Stimulated activated CD8-positive, alpha-beta memory T cell treated with anti-CD3 and anti-CD28 coated beads, Interleukin-12 subunit alpha, Interleukin-12 subunit beta, amount 100 ng/mL, for 4 hours (primary cell): ENCODE data around the gene ZNF181.
"Not testable (repeated sequence)": the region's sequence is repeated elsewhere in the genome, so short reads cannot be mapped to it uniquely, and the experiment has no call there.

ENCODE experiments used
- DNase-seq: peaks from one replicate; pipeline ENCODE4 v3.0.0-alpha.2; 2020; ENCODE audit warnings: low read depth

The ZNF181 gene

DNA sequence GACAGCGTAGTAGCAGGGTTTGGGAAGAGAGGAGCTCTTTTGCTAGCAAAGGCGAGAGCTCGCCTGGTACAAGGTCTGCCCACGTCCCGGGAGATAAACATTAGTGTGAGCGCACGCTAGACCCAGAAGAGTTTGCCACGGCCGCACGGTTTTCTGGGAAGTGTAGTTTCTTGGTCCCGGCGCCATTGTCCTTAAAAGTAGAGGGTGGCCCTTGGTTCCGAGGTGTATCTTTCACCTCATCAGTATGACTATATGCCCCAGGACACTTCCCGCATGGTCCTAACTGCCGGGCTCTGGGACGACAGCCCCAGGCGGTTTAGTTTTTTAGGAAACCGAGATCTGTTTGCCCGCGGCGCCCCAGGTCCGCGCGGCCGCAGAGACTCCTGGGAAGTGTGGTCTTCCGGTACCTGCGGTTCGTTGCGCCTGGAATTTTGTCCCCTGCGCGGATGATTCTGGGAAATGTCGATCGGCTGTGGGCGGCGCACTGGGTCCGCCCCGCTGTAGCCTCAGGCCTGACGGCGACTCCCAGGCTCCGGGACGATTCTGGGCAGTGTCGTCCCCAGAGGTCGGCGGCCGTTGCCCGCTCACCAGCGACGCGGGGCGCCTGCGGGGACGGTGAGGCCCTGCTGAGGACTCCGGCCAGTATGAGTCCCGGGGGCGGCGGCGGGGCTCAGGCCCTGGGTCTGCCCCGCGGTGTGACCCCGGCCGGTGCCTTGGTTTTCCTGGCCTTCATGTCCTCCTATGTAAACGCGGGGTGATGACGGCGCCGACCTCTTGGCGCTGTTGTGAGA, at the start of gene ZNF181:
Gene ZNF181 (plus strand): TSS at position 498 of the 791 bp plus-strand sequence. CDS start 795 bp downstream, outside the sequence.
- peak; percentile 71 for DNase-seq

DNA sequence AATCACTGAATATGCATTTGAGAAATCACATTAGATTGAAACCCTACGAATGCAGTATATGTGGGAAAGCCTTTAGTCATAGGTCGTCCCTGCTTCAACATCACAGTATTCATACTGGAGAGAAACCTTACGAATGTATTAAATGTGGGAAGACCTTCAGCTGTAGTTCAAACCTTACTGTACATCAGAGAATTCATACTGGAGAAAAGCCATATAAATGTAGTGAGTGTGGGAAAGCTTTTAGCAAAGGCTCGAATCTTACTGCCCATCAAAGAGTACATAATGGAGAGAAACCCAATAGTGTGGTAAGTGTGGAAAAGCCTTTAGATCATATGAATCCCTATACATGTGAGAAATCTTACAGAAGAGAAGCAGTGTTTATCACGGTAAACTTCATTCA, 48.8 kb upstream of the ZNF181 start:
- DNase-seq, result not testable (repeated sequence)

DNA sequence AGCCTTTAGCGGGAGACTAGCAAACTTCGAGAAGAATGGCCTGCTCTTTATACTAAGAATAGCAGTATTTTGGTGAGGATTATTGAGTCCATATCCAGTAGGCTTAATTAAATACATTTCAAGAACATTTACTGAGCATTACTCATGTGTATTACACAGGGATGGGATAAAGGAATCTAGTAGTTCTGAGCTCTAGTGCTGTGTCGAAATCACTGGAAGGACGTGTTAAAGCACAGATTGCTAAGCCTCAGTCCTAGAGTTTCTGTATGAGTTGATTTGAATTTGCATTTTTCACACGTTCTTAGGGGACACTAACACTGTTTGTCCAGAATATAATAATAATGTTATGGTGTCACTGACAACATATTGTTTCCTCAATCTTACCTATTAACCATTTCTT, 47.6 kb upstream of the ZNF181 start:
- DNase-seq, result no peak

DNA sequence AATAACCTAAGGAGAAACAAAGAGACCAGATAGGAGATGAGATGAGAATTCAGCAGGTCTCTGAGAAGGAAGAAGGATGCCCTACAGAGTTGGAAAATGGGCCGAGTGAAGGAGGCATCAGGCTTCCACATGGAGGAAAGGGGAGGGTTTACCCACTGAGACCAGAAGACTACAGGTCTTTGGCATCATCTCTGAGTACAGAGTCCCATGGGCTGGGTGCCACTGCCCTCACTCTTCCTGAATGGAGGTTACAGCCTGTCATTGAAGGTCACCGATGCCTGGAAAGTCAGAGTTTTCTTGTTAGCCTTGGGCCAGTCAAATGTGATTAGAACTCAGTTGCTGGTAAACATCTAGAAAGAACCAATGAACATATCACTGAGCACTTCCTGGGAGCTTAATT, 46.7 kb upstream of the ZNF181 start:
- DNase-seq, result no peak

DNA sequence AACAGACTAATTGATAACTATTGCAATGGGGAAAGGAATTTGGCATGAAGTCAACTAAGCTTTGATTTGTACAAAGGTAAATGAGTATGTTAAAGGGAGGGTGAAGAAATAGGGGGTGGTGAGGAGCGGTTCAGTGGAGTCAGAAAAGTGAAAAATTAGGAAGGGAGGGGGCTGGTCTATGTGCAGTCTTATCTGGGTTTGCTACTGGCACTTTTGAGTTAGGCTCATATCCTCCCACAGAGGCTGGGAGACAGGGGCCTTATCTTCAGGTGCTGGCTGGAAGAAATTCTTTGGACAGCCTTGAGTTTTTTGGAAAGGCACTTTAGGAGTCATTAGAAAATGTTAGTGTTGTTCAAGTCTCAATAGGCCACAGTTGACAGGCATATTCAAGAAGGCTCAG, 45.5 kb upstream of the ZNF181 start:
- no peak for DNase-seq

DNA sequence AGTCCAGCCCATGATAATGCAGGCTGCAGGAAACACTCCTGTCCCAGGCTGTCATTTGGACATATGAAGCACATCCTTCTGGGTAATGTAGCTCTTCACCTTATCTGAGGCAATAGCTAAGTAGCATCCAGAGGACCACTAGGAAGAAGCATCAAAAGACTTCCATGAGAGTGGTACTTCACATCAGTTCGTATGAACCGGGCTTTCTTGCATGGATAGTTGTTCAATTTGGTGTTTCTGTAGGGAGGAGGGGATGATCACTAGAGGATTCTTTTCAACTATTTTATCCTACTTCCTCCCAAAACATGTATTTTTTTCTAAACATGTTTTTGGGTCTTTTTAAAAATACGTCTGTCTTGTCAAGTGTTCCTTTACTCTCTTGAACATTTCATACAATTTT, 43.7 kb upstream of the ZNF181 start:
- no peak for DNase-seq

DNA sequence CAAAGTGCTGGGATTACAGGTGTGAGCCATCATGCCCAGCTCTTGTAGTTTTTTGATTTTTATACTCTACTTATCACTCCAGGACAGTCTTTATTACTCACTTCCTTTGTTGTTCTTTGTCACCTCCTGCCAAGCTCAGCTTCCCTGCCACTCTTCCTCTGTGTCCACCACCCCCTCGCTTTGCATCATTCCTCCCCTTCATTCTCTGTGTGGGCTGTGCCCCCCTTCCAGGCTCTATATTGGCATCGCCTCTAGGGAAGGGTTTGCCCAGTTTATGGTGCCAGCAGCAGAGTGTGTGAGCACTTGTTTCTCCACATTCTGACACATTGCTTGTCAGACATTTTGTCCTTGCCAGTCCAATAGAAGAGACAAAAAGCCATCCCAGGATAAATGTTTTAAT, 41.5 kb upstream of the ZNF181 start:
- DNase-seq, result no peak

GRCh38 chr19:34707661-34708060, 26.4 kb upstream of the ZNF181 start:
- no peak for DNase-seq

DNA sequence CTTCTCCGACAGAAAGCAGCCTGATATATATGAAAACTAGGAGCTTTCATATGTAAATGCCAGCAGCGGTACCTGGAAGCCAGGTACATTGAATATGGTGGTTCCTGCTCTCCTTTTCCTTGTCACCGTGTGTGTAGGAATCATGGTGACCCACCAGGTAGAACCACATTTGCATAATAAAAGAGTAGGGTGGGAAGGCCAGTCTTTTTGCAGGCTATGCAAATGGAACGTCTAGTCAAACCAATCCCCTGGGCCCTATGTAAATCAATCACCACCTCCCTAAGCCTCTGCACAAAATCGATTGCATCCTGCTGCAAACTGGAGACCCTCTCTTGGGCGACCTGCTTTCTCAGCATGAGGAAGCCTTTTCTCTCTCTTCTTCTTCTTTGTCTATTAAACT, 22.2 kb upstream of the ZNF181 start:
- DNase-seq, result no peak

GRCh38 chr19:34712395-34713261, 21.4 kb upstream of the ZNF181 start:
- no peak for DNase-seq

GRCh38 chr19:34713262-34713637, 20.8 kb upstream of the ZNF181 start:
- DNase-seq, result no peak

DNA sequence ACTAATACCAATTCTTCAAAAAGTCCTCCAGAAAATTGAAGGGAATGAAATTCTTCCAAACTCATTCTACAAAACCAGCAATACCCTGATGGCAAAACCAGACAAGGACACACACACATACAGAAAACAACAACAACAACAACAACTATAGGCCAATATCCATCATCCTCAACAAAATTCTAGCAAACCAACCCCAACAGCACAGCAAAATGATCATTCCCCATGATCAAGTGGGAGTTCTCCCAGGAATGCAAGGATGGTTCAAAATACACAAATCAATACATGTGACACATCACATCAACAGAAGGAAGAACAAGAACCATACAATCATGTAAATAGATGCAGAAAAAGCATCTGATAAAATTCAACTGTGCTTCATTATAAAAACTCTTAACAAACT, 18.7 kb upstream of the ZNF181 start:
- no peak for DNase-seq

DNA sequence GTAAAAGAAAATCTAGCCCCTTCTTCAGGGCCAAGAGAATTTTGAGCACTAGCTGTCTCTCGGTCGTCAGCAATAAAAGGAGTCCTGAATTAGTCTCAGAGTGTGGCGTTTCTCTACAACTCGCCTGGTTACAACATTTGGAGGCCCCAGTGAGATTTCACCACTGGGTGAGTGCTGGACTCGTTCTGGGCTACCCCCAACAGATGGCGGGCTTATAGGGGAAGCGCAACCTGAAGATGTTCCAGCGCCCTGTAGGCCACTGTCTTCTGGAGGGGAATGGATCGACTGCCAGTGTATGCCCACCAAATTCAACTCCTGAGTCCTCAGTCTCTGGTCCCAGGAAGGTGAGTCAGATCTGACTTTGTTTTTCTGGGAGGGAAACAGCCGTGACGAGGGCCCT, 11.7 kb upstream of the ZNF181 start:
- DNase-seq, result no peak

DNA sequence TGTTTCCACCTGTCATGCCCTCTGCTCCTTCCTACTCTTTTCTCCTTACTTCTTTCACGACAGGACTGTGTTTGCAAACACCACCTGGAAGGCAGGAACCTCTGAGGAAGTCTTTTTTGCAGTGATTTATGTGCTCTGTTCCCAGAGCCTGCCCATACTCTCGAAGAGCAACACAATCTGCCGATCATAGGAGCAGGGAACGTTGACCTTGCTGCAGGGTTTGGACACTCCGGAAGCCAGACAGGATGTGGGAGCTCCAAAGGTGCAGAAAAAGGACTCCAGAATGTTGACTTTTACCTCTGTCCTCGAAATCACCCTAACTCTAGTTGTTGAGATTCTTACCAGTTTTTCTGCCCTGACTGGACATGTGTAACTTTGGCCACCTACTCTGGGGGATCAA, 8.6 kb upstream of the ZNF181 start:
- DNase-seq, result no peak

DNA sequence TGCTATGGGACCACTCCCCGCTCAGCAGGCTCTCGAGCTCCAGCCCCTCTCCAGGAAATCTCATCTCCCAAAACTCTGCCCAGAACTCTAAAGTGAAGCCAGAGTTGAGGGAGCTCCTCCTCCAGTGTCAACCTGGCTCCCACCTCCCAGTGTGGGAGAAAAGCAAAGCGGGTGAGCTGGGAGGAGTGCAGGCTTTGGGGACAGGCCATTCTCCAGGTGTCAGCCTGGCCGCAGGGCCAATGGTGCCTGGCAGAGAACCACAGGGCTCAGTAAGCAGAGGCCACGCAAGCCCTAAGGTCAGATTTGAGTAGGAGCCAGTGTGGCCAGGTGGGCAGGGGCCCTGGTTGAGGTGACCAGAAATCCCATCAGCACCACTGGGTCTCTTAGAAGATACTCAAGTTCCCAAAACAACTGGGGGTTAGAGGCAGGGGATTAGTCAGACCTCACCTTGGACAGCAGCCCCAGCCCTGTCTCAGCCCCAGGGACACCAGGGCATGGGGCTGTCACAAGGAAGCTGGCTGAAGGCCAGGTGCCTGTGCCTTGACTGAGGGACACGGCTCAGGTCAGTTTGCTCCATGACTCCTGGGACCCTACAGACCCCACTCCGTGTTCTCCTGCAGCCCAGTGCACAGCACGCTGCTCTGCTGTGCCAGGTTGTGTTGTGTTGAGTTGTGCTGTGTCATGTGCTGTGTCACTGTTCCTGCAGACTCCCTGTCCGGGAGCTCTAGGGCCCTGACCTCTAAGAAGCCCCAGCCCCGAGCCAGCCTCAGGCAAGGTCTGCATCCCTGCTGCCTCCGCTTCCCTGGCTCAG, 2.8 kb upstream of the ZNF181 start:
- DNase-seq, result no peak

DNA sequence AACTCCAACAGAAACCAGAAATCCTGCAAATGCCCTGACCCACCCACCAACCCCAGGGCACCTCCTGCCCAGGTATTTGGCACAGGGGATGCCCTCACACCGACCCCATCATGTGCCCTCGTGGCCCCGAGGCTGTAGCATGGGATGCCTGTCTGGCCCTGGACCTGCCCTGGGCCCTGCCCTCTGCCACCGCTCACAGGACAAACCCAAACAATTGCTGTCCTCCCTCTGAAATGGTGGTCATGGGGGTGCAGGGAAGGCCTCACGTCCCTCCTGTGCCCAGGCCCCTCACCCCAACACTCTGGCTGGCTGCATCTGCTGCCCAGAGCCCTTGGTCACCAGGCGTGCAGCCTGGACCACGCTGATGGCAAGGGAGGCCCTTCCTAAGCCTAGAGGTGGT, 2.1 kb upstream of the ZNF181 start:
- no peak for DNase-seq

DNA sequence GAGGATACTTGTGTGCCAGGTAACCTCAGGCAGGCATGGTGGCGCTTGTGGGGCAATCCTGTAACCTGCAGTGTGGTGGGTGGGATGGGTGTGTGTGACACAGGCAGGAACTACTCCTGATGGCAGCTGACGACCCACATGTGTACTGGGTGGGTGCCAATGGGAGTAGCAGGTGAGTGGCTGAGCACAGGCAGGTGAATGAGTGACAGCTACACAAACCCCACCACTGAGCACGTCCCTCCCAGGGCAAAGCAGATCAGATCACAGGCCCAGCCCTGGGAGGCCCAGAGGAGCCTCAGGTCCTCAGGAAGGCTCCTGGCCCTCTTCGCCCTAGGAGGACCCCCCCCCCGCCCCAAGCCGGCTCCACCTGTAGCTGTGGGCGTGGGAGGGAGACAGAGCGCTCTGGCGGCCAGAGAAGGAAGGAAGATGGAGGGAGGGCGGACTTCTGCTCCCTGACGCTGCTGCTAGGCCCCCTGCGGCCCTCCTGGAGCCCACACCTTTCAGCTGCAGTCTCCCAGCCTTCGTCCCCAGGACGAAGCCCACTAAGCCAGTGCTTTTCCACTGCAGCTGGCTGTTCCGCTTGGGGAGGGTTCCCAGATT, 1.3 kb upstream of the ZNF181 start:
- no peak for DNase-seq

DNA sequence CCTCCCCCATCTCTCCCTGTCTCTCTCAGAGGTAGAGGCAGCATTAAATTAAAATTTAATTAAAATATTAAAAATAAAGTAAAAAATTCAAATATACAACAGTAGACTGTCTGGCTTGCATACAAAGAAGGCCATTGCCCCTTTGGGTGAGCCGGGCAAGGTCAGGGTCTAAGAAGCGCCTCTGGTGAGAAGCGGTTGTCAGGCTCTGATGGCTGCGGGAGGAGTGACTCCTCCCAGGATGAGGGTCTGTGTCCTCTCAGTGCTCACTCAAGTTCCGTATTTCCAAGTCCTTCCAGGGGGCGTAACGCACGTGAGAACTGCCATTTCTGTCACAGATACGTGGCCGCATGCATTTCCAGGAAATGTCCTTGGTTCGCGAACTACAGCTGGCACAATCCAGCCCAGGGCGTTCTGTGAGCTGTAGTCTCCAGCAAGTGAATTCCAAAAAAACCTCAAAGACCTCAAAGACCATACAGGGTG, 737 bp upstream of the ZNF181 start:
- DNase-seq, result no peak

DNA sequence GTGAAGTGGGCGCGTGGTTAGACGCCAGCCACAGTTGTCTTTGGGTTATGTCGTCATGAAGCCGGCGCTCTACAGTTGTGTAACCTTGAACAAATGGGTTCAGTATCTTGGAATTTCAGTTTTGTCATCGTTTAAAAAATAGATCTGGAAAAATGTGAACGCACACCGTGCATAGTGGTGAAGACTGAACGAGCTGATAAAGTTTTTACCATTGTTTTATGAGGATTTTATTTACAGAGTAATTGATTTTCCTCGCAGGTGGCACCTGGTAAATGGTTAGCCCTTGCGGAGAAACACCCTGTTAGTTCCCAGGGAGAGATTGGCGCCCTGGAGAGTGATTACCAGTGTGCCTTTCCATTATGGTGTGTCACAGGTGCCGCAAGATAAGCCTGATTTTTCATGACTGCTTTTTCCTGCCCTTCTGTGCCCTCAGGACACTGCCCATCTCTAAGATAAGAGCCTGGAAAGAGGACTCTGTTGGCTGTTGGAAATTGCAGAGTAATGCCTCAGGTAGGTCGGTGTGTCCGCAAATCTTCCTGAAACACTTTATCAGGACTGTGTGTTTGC, 577 bp downstream of the ZNF181 start:
- no peak for DNase-seq

DNA sequence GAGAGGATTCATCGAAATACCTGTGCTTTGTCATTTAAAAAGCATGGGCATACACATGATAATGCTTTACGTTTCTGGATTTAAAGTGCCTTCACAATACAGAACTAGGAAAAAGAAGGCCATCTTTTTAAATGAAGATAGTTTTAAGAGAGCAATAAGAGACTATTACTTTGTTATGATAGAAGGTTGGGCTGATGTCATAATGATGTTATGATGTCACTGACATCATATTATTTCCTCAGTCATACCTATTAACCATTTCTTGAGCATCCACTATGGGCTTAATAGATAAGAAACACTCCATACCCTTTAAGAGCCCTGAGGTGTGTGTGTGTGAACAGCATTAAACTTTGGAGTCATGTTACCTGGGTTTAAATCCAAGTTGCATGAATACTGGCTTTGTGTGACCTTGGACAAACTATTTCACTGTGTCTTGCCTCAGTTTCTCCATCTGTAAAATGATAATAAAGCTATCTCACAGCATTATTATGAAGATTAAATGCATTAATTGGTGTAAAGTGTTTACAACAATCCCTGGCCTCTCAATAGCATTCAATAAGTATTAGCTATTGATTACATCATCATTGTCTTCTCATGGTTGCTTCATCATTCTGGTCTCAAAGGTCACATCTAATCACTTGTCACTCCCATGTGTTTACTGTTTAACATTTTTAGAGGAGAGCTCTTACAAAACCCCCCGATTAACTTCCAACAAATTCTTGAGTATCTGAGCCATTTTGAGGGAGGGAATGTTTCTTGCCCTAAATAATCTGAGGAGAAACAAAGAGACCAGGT, 11.1 kb downstream of the ZNF181 start:
- DNase-seq, result no peak

- no peak for DNase-seq
These were observed 23.4 kb downstream of the ZNF181 start for GRCh38 chr19:34757441-34757840.
